ENCODE measurements around the gene TNFAIP8L3. TPM values are rescaled to one million over a fixed set of nuclear protein-coding genes. Genes with fewer than 3 reads are reported as not detected.

TNFAIP8L3 gene
- total RNA-seq, 1 donor: 8.3 TPM

DNA sequence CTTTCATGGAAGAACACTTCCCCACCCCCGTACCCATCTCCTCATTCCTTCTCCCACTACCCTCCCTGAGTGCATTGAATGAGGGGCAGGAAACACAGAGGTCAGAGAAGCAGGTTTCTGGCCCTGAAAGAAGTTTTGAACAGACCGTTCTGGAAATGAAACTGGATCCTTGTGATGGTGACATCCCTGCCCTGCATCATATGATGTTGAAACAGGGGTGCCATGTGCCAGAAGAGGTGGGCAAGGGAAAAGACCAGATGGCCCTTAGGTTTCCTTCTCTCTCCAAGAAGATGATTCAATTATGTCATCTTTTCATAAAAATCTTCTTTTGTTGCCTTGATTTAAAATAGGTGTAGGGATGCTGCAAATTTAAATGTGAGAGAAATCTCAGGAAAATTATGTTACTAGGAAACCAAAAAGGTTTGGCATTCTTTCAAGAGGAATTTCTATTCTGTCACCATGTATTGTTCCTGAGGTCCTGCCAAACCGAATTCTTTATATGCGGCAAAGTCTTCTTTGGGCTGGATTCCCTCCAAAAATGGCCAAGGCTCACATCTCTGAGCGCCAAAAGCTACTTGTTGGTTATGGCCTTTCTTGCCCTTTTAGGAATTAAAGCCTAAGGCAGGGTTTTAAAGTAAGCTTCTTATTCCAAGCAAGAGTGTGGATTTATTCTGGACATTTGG is 19.9 kb upstream of the TNFAIP8L3 start:
- H2AFZ ChIP-seq (ENCODE audit: low read length): no peak overlapping the region
- TF ChIP-seq, protein P1, sequence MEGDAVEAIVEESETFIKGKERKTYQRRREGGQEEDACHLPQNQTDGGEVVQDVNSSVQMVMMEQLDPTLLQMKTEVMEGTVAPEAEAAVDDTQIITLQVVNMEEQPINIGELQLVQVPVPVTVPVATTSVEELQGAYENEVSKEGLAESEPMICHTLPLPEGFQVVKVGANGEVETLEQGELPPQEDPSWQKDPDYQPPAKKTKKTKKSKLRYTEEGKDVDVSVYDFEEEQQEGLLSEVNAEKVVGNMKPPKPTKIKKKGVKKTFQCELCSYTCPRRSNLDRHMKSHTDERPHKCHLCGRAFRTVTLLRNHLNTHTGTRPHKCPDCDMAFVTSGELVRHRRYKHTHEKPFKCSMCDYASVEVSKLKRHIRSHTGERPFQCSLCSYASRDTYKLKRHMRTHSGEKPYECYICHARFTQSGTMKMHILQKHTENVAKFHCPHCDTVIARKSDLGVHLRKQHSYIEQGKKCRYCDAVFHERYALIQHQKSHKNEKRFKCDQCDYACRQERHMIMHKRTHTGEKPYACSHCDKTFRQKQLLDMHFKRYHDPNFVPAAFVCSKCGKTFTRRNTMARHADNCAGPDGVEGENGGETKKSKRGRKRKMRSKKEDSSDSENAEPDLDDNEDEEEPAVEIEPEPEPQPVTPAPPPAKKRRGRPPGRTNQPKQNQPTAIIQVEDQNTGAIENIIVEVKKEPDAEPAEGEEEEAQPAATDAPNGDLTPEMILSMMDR (IDR thresholded peaks at IDR 0.05; ENCODE audit: extremely low read depth, low read depth, low read length): no peak

DNA sequence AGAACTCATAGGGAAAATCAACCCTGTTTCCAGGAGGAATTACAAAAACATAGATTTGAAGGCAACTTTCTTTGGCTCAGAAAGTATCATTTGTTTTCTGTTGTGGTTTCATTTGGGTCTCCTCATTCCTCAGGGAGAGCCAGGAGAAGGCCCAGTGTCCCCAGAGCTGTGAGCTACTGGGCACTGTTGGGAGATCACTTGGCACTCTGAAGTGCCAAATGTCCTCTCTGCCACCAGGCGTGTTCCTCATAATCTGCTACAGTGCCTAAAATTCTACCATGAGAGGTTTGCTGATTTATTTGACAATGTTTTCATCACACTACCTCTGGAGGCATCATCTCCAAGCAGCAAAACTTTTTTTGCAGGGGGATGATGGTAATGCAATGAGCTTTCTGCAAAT is 17.4 kb upstream of the TNFAIP8L3 start:
- no peaks in the 10 kb centered on the region for H3K36me3 ChIP-seq (ENCODE audit: insufficient read depth, low read length)
- H3K79me2 ChIP-seq (ENCODE audit: insufficient read depth, low read length): no peaks in the 10 kb centered on the region
- no peaks in the 10 kb centered on the region for H3K27me3 ChIP-seq (ENCODE audit: insufficient read depth, low read length)
- DNase-seq (ENCODE audit: insufficient read length, low spot score, missing footprints): no peak
- H3K4me1 ChIP-seq (ENCODE audit: insufficient read depth, low read length): peaks cover 34% of the 10 kb centered on the region
- no peaks in the 10 kb centered on the region for H3K9me3 ChIP-seq (ENCODE audit: low read depth, low read length)
- no peaks in the 10 kb centered on the region for H4K20me1 ChIP-seq (ENCODE audit: insufficient read depth, low read length)
- no peak overlapping the region for H3K4me3 ChIP-seq (ENCODE audit: insufficient read depth, low read length)
- TF ChIP-seq, protein P1 (IDR thresholded peaks at IDR 0.05; ENCODE audit: extremely low read depth, low read depth, low read length): no peak
- H3K27ac ChIP-seq (ENCODE audit: low read depth, low read length): no peak overlapping the region
- H3K4me2 ChIP-seq (ENCODE audit: insufficient read depth, low read length): no peak overlapping the region
- no peak overlapping the region for H2AFZ ChIP-seq (ENCODE audit: low read length)

More for the DNA sequence above, 19.9 kb upstream of the TNFAIP8L3 start:
- Histone ChIP-seq H4K20me1 (ENCODE audit: insufficient read depth, low read length) (no peaks in the 10 kb centered on the region), H3K4me1 (ENCODE audit: insufficient read depth, low read length) (peaks cover 23% of the 10 kb centered on the region), H3K79me2 (ENCODE audit: insufficient read depth, low read length) (no peaks in the 10 kb centered on the region), H3K36me3 (ENCODE audit: insufficient read depth, low read length) (no peaks in the 10 kb centered on the region), H3K9me3 (ENCODE audit: low read depth, low read length) (no peaks in the 10 kb centered on the region), H3K4me3 (ENCODE audit: insufficient read depth, low read length) (no peak overlapping the region), H3K27ac (ENCODE audit: low read depth, low read length) (no peak overlapping the region), H3K4me2 (ENCODE audit: insufficient read depth, low read length) (peak overlapping the region; percentile 9), H3K27me3 (ENCODE audit: insufficient read depth, low read length) (no peaks in the 10 kb centered on the region)
- no peak for DNase-seq (ENCODE audit: insufficient read length, low spot score, missing footprints)

DNA sequence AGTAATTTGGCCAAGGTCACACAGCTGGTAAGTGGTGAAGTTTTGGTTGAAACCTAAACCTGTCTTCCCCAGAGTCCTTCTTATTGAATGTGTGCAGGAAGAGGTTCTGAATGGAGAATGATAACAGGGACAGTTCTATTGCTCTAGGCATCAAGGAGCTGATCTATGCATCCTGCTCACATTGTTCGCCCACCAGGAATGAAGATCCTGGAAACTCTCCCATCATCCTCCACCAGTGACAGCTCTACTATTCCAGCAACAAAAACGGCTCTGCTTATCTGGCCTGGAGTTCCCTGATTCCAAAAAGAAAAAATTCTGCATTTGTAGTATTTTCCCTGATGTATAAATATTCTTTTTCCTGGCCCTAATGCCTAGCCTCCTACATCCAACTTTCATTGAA is 16.4 kb upstream of the TNFAIP8L3 start:
- H2AFZ ChIP-seq (ENCODE audit: low read length): no peak overlapping the region
- H3K27ac ChIP-seq (ENCODE audit: low read depth, low read length): no peak overlapping the region
- no peaks in the 10 kb centered on the region for H3K36me3 ChIP-seq (ENCODE audit: insufficient read depth, low read length)
- no peak for DNase-seq (ENCODE audit: insufficient read length, low spot score, missing footprints)
- no peak overlapping the region for H3K4me3 ChIP-seq (ENCODE audit: insufficient read depth, low read length)
- H3K4me2 ChIP-seq (ENCODE audit: insufficient read depth, low read length): no peak overlapping the region
- TF ChIP-seq, protein P1 (IDR thresholded peaks at IDR 0.05; ENCODE audit: extremely low read depth, low read depth, low read length): no peak
- no peaks in the 10 kb centered on the region for H3K79me2 ChIP-seq (ENCODE audit: insufficient read depth, low read length)
- no peaks in the 10 kb centered on the region for H3K27me3 ChIP-seq (ENCODE audit: insufficient read depth, low read length)
- no peaks in the 10 kb centered on the region for H4K20me1 ChIP-seq (ENCODE audit: insufficient read depth, low read length)
- H3K4me1 ChIP-seq (ENCODE audit: insufficient read depth, low read length): peaks cover 34% of the 10 kb centered on the region
- no peaks in the 10 kb centered on the region for H3K9me3 ChIP-seq (ENCODE audit: low read depth, low read length)

- DNase-seq (ENCODE audit: insufficient read length, low spot score, missing footprints): no peak
- H2AFZ ChIP-seq (ENCODE audit: low read length): no peak overlapping the region
- no peak overlapping the region for H3K27ac ChIP-seq (ENCODE audit: low read depth, low read length)
- TF ChIP-seq, protein P1 (IDR thresholded peaks at IDR 0.05; ENCODE audit: extremely low read depth, low read depth, low read length): no peak
- no peaks in the 10 kb centered on the region for H3K79me2 ChIP-seq (ENCODE audit: insufficient read depth, low read length)
- H3K36me3 ChIP-seq (ENCODE audit: insufficient read depth, low read length): no peaks in the 10 kb centered on the region
- no peak overlapping the region for H3K4me2 ChIP-seq (ENCODE audit: insufficient read depth, low read length)
- no peaks in the 10 kb centered on the region for H3K27me3 ChIP-seq (ENCODE audit: insufficient read depth, low read length)
- H4K20me1 ChIP-seq (ENCODE audit: insufficient read depth, low read length): no peaks in the 10 kb centered on the region
- H3K4me1 ChIP-seq (ENCODE audit: insufficient read depth, low read length): peaks cover 34% of the 10 kb centered on the region
- H3K4me3 ChIP-seq (ENCODE audit: insufficient read depth, low read length): no peak overlapping the region
- H3K9me3 ChIP-seq (ENCODE audit: low read depth, low read length): no peaks in the 10 kb centered on the region
These were observed 15.5 kb upstream of the TNFAIP8L3 start for GRCh38 chr15:51110171-51110570.

All from osteoblast (primary cell).